Activated naive CD4-positive, alpha-beta T cell treated with Interleukin-2 at 50 U/mL for 16 hours (primary cell): ENCODE measurements around the gene NDUFS8.
A peak's percentile ranks its signal among the peaks of the same experiment; 100 is the strongest.
"Not testable (repeated sequence)": the region's sequence is repeated elsewhere in the genome, so short reads cannot be mapped to it uniquely, and the experiment has no call there.

Experiments used
- DNase-seq: peaks from one replicate; pipeline ENCODE4 v3.0.0-alpha.2; 2020

Gene NDUFS8

DNA sequence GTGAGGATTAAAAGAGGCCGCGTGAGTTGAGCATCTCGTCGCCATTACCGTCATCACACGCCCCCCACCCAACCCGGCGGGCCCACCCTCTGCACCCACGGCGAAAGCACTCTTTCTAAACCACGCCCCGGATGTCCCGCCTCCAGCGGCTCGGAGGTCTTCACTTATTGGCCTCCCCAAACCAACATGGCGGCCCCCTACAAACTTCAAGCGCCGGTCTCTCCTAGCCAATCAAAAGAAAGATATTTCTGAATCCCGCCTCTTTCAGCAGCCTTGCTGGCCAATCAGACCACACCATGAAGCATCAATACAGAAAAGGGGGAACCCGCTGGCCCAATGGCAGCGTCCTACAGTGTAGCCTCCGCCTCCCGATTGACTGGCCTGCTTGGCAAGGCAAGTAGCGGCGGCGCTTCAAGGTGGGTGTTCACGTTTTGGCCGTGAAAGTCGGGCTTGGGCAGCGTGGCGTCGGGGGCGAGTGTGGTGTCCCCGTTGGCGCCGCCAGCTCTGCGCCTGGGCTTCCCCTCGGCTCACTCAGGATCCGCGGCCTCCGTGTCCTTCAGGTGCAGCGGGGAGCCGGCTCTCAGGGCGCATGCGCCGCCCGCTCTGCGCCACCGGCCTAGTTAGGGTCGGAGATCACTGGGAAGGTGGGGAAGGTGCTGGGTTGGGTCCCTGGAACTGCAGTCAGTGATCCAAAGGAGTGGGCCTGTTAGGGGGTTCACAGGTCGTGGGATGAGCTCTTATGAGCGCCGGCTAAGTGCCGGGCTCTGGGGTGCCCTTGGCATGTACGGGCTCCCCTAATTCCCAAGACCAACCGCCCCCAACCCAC, at the start of gene NDUFS8:
NDUFS8 (plus strand) TSS at position 364 of the 826 bp plus-strand sequence. CDS start 1,471 bp downstream, outside the sequence.
- DNase-seq = peak; percentile 99

DNA sequence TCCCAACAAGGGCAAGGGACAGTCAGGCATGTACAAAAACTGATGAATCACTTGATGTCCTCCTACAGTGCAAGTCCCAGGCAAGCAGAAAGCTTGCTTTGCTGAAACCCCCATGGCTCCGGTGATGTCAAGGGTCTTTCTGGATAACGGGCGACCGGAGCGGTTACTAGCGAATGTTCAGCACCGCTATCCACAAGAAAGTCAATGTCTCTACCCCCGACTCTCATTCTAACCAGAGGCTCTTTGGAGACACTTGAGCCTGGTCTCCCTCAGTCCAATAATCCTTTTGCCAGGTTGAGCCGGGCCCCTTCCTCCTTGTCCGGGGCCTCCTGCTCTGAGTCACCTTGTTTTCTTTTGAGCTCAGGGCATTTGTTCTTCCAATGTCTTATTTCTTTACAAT, 49.3 kb upstream of the NDUFS8 start:
- DNase-seq = not testable (repeated sequence)

DNA sequence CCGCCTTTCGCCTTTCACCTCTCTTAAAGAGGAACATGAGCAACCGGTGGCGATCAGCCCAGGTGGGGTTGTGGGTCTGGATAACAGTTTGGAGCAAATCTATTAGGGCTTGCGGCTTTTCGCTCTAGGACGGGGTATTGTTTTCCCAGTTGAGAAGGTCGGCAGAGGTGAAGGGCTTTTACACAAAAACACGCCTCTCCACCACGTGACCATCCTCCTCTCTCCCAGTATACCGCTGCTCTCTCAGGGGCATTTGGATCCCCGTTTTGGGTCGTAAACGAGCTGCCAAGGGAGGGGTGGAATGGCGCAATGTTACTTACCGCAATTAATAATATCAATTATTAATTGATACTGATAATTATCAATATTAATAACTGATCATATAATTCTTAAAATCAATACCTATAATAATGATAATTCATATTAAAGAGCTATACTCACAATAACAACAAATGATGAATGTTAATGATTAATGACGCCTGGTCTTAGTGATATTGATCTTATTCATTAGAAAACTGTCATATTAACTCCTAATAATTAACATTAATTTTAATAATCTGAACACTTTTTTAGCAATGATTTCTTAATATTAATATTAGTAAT, 48.1 kb upstream of the NDUFS8 start:
- not testable (repeated sequence) for DNase-seq

DNA sequence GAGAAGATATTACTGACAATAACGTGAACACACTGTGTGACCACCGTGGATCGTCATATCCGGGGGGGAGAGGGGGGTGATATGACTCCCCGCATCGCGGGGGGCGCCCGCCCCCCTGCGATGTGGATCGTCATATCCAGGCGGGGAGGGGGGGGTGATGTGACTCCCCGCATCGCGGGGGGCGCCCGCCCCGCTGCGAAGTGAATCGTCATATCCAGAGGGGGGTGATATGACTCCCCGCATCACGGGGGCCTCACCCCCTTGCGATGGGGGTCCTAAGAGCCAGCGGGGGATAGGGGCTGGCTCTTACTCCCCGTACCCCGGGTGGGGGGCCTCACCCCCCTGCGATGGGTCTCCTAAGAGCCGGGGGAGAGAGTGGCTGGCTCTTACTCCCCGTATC, 46.5 kb upstream of the NDUFS8 start:
- no peak for DNase-seq

DNA sequence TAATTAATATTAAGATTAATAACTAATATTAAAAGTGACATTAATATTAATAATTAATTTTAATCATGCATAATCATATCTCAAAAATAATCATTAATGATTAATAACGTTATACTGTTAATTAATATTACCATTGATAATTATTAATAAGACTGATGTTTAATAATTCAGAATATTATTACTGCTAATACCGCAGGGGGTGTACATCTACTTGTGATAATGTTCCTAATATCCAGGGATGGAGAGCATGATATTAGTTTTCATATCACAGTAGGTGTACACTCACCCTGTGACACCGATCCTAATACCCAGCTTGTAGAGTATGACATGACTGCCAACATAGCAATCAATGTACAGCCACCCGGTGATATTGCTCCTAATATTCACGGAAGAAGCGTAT, 45.2 kb upstream of the NDUFS8 start:
- not testable (repeated sequence) for DNase-seq

DNA sequence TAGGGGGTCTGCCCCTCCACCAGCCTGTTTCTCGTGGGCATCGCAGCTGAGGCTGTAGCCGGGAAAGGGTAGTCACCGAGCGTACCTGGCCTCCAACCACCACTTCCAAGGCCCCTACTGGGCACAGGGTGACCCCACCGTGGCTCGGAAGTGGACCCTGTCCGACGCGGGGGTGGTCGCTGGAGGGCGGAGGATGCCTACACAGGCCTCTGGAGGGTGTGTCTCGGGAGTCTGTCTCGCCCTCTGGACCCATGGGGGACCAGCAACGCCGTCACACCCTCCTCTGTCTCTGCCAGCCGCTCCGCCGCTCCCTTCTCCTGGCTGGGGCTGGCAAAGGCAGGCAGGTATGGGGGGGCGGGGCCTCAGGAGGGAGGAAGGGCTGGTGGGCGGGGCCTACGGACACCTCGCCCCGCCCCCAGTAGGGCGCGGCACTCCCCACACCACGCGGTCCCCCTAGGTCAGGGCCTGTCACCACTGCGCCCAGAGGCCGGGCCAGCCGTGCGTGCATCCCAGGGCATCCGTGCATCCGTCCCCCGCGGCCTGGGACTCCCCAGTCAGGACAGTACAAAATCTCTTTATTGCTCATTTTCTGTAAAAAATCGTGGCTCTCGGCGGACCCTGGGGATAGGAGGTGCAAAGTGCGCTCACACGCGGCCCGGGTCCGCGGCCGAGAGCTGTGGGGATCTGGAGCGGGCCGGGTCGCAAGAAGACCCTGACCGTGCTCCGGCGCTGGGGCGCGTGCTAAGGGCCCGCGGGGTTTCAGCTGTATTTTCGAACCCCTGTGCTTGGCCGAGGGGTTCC, 39.7 kb upstream of the NDUFS8 start:
- DNase-seq = not testable (repeated sequence)

DNA sequence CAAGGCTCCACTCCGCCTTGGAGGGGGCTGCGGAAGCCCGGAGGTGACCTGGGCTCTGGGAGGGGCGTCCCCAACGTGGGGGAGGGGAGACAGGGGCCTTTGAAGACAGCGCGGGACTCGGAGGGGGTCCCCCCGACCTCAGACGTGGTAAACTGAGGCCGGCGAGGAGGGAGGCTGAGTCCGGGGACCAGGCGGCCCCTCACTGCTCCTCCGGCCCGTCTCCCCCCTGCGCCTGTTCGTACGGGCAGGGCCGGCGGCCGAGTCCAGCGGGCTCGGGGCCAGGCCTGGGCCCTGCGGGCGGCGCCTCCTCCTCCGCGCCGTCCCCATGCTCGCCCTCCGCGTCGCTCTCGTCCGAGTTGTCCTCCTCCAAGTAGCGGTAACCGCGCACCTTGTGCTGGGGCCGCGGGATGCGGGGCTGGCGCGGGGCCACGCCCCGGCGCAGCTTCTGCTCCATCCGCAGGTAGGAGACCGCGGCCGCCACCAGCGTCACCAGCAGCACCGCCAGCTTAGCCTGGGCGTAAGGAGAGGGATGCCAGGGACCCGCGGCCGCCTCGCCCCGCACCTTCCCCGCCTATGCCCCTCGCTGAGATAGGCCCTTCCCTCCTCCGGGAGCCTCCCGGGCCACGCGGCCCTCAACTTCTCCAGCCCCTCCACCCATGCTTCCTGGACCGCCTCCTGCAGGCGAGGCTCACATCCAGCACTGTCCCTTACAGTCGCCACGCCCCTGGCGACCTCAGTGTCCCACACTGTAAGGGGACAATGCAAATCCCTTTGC, 38.9 kb upstream of the NDUFS8 start:
- DNase-seq = not testable (repeated sequence)

DNA sequence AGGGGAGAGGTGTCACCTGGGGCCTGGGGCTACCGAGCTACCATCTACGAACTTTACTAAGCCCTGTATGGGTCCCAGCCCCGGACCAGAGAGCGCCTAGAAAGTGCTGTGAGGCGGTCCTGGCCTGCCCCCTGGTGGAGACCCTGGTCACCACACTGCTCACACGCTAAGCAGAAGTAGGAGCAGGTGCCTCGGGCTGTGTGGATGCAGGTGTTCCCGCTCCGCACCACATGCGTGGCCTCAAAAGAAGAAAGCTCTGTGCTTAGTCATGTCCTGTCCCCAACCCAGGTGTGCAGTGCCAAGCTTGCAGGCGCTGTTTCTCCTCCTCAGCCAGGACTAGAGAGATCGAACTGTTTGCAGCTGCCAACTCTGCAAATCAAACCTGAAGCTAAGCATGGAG, 36.7 kb upstream of the NDUFS8 start:
- DNase-seq = peak; percentile 46

DNA sequence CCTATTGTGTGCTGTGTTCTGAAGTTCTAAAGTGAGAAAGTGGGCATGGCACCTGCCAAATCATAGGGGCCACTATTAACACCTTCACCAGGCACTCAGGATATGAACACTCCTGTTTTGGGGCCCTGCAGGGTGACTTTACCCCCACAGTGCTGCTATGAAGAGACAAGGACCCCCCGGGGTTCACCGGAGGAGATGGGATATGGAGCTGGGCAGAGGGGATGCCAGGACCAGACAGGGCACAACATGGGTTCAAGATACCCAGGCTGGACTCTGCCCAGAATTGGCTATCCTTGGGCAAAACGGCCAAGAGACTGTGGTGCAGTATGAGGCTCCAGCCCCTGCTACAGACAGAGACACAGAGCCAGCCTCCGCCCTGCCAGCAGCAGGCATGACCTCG, 36.1 kb upstream of the NDUFS8 start:
- not testable (repeated sequence) for DNase-seq

DNA sequence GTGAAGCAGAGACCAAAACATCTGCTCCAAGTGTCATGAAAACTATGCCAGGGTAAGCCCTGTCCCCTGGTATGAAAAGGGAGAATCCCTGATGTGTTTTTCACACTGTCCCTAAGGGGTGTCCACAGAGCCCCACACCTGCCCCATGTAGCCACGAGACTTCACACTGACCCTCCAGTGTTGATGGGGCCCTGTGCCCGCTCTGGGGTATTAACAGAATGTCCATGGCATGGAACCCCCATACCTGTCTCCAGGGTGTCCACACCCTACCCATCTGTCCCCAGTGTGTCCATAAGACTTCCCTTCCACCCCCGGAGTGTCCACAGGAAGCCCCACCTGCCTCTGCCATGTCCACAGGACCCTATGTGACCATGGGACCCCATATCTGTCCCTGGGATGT, 35.4 kb upstream of the NDUFS8 start:
- not testable (repeated sequence) for DNase-seq

DNA sequence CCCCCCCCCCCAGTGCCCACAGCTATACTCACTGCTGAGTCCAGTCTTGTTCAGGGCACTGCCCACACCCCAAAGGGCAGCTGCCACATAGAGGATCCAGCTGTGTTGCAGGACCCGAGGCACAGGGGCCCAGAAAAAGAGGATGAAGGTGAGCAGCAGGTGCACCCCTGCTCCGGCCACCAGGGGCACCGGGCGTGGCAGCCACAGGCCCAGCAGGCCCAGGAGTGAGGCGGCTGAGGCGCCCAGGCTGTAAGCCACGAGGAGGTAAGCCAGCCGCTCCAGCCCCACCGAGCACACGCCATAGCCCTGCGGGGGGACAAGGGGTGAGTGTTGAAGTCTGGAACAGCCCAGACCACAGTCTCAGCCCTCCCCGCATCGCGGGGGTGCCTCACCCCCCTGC, 34.9 kb upstream of the NDUFS8 start:
- DNase-seq = not testable (repeated sequence)

DNA sequence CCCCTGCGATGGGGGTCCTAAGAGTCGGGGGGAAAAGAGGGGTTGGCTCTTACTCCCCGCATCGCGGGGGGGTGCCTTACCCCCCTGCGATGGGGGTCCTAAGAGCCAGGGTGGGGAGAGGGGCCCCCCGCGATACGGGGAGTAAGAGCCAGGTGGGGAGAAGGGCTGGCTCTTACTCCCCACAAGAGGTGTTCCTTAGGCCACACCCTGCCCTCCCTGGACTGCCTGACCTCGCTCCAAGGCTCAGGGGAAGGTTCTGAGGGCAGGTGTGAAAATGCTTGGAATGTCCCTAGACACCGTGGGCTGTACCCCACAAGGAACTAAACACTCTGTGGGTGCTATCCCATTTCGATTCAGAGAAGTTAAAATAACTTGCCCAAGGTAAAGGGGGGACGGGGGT, 34.4 kb upstream of the NDUFS8 start:
- no peak for DNase-seq

DNA sequence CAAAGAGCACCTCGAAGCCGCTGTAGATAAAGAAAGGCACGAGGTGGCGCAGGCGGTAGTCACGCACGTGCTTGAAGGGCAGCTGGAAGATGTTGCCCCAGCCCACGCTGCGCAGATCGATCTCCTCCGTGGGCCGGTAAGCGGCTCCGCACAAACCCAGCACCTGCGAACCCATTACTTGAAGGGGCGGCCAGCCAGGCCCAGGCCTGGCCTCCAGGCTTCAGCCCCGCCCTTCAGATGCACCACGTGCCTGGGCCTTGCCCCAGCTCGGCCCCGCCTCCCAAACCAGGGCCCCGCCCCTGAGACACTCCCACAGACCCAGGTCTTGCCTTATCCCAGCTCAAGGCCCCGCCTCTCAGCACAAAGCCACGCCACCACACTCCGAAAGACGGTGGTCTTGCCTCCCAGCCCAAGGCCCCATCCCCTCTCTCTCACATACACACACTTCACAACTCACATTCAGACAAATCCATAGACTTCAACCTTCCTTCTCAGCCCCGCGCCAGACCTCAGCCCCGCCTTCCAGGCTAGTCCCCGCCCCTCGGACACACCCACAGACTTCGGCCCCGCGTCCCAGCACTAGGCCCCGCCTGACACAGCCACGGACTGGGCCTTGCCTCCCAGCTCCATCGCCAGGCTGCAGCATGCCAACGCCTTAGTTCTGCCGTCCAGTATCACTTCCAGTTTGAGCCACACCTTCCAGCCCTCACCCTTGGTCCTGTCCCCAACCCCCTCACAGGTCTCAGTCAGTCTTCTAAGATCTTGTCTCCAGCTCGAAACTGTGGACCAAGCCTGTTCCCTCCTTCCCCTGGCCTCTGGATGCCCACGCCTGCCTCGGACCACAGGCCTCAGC, 33.6 kb upstream of the NDUFS8 start:
- DNase-seq = peak; percentile 25

DNA sequence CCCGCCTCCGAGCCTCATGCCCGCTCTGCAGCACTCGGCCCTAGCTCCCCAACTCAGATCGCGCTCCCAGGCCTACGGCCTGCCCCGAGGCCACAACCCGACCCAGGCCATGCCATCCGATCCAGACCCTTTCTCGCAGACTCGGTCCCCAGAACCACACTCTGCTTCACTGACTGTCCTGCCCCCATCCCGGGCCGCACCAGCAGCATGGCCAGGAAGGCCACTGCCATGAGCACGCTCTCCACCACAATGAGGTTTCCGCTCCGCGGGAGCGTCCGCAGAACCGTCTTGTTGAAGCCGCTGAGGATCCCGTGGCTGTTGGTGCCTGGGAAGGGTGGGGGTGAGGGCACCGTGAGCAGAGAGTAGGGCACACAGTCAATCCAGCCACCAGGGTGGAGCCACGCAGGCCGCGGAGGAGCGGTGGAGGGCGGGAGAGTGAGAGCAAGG, 33.0 kb upstream of the NDUFS8 start:
- DNase-seq = no peak

DNA sequence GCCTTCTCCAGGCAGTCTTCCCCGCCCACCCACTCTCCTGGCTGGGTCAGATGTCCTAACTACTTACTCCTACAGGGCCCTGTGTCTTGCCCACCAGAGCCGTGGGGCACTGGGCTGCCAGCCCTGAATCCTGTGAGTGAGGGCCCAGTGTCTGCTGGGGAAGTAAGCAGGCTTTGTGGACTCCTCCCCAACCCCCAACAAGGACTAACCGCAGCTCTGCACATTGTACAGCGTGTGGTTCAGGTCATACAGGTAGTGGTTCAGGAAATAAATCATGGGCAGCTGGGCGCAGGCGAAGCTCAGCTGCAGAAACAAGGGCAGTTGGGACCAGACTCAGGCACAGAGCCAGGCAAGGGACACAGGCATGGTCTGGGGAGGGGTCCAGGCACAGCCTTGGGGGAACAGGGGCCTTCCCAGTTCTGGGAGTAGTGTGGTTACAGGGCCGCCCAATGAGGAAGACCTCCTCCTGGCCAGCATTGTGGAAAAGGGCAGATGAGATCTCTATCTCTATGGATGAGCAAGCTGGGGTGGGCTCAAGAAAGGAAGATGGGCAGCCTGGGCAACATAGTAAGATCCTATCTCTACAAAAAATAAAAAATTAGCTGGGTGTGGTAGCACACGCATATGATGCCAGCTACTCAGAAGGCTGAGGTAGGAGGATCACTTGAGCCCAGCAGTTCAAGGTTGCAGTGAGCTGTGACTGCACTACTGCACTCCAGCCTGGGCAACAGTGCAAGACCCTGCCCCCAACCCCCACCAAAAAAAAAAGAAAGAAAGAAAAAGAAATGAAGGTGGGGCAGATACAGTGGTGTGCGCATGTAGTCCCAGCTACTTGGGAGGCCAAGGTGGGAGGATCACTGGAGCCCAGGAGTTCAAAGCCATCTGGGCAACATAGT, 32.1 kb upstream of the NDUFS8 start:
- no peak for DNase-seq

DNA sequence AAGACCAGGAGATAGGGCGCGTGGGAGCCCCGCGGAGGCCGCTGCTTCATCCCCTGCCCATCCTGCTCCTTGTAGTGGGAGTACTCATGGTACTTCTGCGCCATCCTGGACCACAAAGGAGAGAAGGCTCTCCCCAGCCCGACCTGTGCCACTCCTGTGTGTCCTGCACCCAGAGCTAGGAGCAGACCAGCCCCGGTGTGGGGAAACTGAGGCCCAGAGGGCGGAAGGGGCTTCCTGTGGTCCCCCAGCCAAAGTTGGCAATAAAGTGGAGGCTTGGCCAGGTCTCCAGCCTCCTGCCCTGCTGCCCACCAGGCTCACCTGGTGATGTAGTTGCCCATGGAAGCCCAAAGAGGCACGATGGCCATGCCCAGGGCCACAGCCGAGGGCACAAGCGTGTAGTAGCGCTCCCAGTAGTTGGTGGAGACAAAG, 31.3 kb upstream of the NDUFS8 start:
- DNase-seq = no peak

DNA sequence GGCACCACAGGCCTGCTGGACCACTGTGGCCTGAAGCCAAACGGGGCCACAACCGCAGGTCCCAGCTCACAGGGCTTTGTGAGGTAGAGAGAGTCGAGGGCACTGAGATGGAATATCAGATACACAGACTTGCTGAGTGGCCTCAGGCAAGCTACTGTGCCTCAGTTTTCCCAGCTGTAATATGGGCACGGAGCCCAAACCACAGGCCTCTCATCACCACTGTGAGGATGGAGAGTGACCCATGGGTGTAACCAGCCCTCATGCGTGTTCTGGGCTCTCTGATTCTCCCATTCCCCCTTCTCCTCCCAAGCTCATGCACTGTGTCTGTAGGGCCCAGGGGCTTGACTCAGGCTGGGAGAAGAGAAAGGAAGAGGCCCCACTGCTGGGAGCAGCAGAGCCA, 30.8 kb upstream of the NDUFS8 start:
- no peak for DNase-seq

DNA sequence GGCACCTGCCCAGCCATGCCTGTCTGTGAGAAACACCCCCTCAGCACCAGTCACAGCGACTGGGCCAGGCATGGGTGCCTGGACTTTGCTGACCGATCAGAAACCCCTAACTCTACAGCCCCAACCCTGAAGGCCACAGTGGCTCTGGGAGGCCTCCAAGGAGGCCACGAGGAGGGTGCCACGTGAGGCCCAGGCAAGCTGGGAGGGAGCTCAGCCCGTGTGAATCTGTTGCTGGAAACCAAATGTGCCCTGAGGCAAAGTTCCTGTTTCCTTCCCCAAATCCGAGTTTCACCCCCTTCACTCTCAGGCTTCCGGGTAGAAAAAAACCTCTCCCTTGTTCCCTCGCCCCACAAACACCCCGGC, 27.9 kb upstream of the NDUFS8 start:
- DNase-seq = no peak

DNA sequence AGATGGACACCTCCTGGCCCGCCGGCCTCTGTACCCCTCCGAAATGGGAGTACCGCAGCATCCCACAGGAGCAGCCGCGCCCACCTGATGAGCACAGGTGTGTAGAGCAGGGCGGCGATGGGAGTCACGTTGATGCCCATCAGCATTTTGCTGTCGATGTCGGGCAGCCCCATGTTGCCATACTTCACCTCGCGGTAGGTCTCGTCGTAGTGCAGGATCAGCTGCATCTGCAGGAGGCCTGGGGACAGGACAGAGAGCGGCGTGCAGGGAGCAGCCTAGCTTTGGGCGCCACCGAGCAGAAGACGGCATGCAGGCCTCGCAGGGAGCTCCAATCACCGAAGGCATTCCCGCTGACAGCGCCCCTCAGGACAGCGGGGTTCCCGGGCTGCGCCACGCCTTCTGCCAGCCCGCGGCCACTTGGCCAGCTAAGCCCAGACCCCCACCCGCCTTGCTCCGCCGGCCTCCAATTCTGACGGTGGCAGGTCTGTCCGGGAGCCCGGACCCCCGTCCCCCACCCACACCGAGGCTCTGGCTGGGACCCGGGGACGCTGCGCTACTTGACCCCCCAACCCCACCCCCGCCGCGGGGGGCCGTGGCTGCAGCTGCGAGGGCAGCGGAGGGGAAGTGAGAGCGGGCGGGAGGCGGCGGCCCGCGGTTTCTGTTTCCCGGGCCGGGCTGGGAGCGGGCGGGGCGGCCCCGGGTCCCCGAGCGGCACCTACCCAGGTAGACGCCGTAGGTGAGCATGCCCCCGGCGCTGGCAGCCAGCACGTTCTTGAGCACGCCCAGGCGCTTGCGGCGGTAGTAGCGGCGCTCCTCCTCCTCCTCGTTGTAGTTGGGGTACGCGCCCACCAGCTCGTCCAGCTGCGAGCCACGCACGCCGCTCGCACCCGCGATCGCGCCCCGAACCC, 27.3 kb upstream of the NDUFS8 start:
- peak; percentile 56 for DNase-seq
